IPS-18c (cell line): ENCODE measurements around the gene KIF1C.
A peak's percentile ranks its signal among the peaks of the same experiment; 100 is the strongest.

Experiments
- H3K4me3 ChIP-seq: 2 replicates; pipeline ENCODE4 v1.7.0; 2013; ENCODE audit warnings: low read depth, mild to moderate bottlenecking, low read length, moderate library complexity; ENCODE audit not compliant: insufficient read depth
- H3K9me3 ChIP-seq: one replicate; pipeline ENCODE4 v1.6.1; 2013; ENCODE audit warnings: mild to moderate bottlenecking, low read length, moderate library complexity; ENCODE audit not compliant: control insufficient read depth, insufficient read depth

Gene KIF1C

DNA sequence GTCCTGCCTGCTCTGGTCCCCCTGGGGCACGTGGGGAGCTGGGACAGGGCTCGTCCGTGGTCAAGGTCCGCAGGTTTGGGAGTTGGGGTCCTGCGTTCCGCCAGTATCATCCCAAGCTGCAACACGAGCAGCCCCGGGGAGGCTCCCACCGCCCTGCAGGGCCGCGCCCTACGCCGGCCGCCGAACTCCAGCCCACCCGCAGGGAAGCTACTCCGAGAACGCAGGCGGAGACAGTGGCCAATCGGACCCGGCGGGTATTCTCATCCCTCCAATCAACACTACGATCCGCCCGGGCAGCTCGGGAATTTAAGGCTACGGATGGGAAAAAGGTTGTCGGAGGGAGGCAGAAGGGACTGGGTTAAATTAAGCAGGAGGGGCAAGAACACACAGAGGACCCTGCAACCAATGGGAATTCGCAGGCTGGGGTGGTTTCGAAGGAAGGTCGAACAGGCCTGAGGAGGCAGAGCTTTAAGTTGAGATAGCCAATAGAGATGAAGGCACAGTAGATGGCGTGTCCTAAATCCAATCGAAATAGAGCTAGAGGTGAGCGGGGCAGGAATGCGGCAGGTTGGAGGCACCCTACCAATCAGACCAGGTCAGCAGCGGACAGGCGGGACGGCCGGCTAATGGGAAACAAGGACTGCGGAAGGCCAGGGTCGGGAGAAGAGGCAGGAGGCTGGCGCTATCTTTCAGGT lies 30.8 kb upstream of the KIF1C start:
- Histone ChIP-seq H3K9me3 (peaks cover 7% of the 10 kb centered on the region), H3K4me3 (peak overlapping the region; percentile 92)

DNA sequence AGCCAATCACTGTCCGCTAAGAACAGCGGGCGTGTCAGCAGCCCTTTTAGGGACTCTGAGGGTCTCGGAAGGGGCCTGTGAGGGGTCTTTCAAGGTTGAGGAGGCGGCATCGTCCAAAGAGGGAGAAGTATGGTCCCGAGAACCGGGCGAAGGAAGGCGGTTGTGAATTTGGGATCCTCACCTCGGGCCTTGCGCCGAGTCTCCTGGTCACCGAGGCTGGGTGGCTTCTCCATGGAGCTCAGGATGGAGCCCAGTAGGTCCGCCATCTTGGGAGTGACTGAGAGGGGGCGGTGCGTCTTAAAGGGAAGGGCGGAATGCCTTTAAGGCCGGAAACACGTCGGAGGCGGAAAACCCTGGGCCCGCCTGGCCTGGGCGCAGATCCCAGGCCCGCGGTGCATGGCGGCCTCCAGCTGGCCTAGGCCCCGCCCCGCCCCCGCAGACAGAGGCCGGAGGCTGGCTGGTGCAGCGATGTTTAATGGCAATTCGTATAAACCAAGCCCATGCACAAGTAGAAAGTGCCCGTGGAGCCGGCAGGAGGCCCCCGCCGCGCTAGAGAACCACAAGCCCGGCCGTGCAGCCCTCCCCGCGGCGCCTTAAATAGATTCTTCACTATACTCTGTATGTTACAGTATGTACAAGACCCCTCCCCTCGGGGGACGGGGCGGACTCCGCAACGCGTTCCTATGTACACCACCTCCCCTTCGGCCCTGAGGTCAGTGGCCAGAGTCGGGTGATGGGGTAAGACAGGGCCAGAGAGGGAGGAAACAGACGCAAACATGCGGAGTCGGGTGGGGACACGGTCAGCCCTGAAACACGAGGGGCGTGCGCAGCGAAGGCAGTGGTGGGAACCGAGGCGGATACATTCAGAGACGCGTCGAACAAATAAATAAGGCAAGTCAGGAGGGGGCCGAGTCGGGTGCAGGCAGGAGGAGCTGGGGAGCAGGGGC lies 29.9 kb upstream of the KIF1C start, which contains the start of gene SPAG7:
SPAG7 (minus strand) TSS at position 279 of the 947 bp plus-strand sequence; CDS start at position 266, 13 bp downstream.
- Histone ChIP-seq H3K9me3 (peaks cover 7% of the 10 kb centered on the region), H3K4me3 (peak within 1 kb of the TSS; percentile 92)

- peaks cover 7% of the 10 kb centered on the region for H3K9me3 ChIP-seq
These were observed 29.2 kb upstream of the KIF1C start for GRCh38 chr17:4968486-4969046.

GRCh38 chr17:4969047-4969550 lies 28.7 kb upstream of the KIF1C start:
- H3K9me3 ChIP-seq, result peaks cover 7% of the 10 kb centered on the region
- H3K4me3 ChIP-seq, result peak overlapping the region; percentile 92

More at GRCh38 chr17:4968486-4969046, 29.2 kb upstream of the KIF1C start:
- H3K4me3 ChIP-seq, result peak overlapping the region; percentile 92

DNA sequence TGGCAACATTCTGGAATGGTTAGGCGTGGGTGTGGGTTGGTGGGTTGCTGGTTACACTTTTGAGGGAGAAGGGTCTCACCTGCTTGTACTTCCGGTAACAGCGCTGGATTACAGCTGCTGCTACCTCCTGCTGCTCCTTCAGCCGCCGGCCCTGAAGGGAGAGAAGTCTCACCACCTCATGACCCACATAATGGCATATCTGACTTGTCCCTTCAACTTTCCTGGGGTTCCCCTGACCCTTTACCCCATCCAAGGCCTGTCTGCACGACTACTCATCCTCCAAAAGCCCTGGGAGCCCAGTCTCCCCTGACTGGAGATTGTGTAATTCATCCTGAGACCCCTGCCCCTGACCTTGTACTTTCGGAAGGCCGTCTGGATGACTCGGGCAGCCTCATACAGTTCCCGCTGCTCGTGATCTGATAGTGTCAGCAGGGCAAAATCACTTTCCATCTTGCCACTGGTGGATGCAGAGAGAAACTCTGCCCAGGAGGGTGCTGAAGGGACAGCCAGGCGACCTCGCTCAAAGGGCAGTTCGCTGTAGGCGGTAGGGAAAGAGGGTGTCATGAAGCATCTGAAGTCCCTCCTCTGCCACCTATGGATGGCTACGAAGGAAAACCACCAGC lies 28.1 kb upstream of the KIF1C start:
- Histone ChIP-seq H3K4me3 (peak overlapping the region; percentile 92), H3K9me3 (peaks cover 7% of the 10 kb centered on the region)

GRCh38 chr17:4970273-4970672 lies 27.5 kb upstream of the KIF1C start:
- peaks cover 7% of the 10 kb centered on the region for H3K9me3 ChIP-seq
- no peak overlapping the region for H3K4me3 ChIP-seq

- Histone ChIP-seq H3K9me3 (peaks cover 5% of the 10 kb centered on the region), H3K4me3 (no peak overlapping the region)
These were observed 25.9 kb upstream of the KIF1C start for GRCh38 chr17:4971826-4972225.

DNA sequence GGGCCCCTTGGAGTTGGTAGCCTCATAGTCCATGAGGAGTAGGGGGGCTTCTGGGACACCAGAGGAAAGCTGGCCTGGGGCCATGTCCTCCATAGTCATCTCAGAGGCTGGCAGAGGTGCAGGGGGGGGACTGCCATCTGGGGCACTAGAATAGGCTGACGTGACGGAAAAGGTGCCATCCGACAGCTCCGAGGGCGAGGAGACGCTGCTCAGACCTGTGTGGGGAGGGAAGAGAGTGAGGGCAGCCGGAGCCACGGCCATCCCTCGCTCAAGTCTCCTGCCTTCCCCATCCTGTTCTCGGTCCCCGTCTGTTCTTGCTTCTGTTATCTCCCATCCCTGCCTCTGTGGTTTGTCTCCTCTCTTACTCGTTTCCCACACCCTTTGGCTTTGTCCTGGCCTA lies 25.4 kb upstream of the KIF1C start:
- Histone ChIP-seq H3K9me3 (peaks cover 5% of the 10 kb centered on the region), H3K4me3 (no peak overlapping the region)

- Histone ChIP-seq H3K9me3 (peaks cover 3% of the 10 kb centered on the region), H3K4me3 (no peak overlapping the region)
These were observed 25.0 kb upstream of the KIF1C start for GRCh38 chr17:4972752-4973151.

- H3K9me3 ChIP-seq, result no peaks in the 10 kb centered on the region
- H3K4me3 ChIP-seq, result no peak overlapping the region
These were observed 24.3 kb upstream of the KIF1C start for GRCh38 chr17:4973256-4974114.

- no peak overlapping the region for H3K4me3 ChIP-seq
- no peaks in the 10 kb centered on the region for H3K9me3 ChIP-seq
These were observed 23.6 kb upstream of the KIF1C start for GRCh38 chr17:4974115-4974670.

GRCh38 chr17:4978726-4979125 lies 19.0 kb upstream of the KIF1C start:
- Histone ChIP-seq H3K9me3 (no peaks in the 10 kb centered on the region), H3K4me3 (no peak overlapping the region)

DNA sequence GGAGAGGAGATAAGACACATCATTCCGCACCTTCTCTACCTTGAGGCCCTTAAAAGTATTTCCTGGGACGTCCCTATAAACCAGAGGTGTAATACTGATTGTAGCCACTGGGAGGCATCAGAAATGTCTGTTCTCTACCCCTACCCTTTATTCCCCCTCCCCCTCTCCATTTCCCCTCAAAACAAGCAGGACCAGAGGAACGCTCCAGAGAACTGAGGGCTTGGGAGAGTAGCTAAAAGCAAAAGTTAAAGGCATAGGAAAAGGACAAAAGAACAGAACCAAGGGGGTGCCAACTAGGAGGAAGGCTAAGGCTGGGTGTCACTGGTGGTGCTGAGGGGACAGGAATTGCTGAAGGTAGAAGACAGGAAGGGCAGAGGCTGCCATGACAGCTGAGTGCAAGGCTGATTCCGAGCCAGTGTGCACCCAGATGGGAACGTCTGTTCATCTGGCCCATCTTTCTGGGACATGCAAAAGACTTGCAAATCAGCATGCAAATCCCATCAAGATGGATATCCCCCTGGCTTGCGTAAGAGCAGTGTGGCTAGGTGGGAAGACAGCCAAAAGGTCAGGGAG lies 17.0 kb upstream of the KIF1C start:
- Histone ChIP-seq H3K4me3 (no peak overlapping the region), H3K9me3 (no peaks in the 10 kb centered on the region)

DNA sequence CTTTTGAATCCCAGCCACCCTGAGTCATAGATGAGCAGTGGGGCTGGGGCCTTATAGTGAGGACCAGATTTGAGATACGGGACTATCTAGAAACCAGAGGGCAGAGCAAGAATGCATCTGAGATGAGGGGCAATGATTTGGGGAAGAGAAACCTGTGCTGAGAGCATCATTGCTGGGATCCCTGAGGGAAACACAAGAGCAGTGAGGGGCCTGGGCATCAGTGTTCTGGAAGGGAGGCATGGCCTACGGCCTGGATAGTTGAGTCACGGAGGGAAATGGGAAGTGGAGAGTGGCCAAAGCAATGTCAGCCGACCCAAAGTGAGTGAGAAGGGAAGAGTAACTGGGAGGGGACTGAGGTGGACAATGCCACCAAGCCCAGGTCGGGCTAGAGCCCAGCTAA lies 15.4 kb upstream of the KIF1C start:
- Histone ChIP-seq H3K4me3 (no peak overlapping the region), H3K9me3 (no peaks in the 10 kb centered on the region)

DNA sequence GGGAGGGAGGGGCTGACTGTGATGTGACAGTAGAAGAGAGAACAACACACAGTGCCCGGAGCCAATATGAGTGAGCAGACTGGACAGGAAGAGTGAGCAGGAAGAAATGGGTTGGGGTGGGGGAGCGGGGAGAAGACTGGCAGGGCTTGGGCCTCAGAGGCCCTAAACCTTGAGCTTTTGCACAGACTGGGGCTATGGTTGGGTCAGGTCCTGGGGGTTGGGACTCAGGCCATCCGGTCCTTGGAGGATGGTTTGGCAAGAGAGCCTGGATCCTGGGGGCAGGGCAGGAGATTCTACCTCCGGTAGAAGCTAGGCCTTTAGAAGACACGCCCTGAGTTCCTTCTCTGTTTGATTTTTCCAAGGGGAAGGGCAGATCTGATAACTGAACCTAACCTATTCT lies 11.3 kb upstream of the KIF1C start:
- Histone ChIP-seq H3K9me3 (no peaks in the 10 kb centered on the region), H3K4me3 (peak overlapping the region; percentile 70)
